22Rv1 (cell line): ENCODE results near the gene CTDSPL.

Experiments
- ZFX ChIP-seq: fragments of 450-650 bp; IDR thresholded peaks from 2 replicates; pipeline ENCODE4 v1.6.1; 2017; ENCODE audit warnings: antibody characterized with exemption, borderline replicate concordance
- TF ChIP-seq, protein P1 (sequence below): fragments of 450-650 bp; IDR thresholded peaks from 2 replicates; pipeline ENCODE4 v1.5.1; 2017; ENCODE audit warnings: mild to moderate bottlenecking

DNA sequence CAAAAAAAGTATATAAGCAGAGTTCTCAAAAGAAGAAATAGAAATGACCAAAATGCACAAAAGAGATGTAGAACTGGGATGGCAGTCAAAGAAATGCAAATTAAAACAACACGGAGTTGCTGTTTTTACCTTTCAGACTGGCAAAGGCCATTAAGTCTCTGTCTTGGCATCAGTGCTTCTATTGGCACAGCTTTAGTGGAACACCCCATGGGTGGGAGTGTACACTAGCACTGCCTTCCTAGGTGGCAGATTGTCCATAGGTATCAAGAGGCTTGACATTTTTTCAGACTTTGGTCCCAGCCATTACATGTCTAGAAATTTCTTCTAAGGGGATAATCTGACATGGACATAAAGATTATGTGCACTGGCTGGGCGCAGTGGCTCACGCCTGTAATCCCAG, 70.8 kb downstream of the CTDSPL start:
- TF ChIP-seq, protein P1, sequence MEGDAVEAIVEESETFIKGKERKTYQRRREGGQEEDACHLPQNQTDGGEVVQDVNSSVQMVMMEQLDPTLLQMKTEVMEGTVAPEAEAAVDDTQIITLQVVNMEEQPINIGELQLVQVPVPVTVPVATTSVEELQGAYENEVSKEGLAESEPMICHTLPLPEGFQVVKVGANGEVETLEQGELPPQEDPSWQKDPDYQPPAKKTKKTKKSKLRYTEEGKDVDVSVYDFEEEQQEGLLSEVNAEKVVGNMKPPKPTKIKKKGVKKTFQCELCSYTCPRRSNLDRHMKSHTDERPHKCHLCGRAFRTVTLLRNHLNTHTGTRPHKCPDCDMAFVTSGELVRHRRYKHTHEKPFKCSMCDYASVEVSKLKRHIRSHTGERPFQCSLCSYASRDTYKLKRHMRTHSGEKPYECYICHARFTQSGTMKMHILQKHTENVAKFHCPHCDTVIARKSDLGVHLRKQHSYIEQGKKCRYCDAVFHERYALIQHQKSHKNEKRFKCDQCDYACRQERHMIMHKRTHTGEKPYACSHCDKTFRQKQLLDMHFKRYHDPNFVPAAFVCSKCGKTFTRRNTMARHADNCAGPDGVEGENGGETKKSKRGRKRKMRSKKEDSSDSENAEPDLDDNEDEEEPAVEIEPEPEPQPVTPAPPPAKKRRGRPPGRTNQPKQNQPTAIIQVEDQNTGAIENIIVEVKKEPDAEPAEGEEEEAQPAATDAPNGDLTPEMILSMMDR: no peak
- no peak for TF ChIP-seq ZFX
